Measurements from ENCODE around the gene ZSCAN21.

DNA sequence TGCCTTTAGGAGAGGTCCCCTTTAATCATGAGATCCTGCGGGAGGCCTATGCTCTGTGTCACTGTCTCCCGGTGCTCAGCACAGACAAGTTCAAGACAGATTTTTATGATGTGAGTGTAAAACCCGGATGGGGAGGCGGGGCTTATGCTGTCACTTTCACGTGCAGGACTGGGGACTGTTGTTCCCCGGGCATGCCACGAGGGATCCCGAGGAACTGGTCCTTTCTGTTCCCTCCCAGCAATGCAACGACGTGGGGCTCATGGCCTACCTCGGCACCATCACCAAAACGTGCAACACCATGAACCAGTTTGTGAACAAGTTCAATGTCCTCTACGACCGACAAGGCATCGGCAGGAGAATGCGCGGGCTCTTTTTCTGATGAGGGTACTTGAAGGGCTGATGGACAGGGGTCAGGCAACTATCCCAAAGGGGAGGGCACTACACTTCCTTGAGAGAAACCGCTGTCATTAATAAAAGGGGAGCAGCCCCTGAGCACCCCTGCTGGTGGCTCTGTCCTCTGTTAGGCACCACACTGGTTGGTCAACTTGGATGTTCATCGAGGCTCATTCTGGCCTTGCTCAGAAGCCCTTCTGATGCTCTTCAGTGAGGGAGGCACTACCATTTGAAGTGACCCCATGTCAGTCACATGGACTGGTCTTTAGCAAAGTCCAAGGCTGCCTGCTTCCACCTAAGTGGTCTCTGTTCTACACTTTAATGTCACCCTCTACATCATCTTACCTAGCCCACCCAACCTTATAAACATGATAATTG lies 42.0 kb downstream of the ZSCAN21 start:
- TF ChIP-seq ZBTB7A (IDR thresholded peaks at IDR 0.05; ENCODE audit: low read depth) (no peak), CREB1 (IDR thresholded peaks at IDR 0.05; ENCODE audit: low read depth) (no peak), YY1 (IDR thresholded peaks at IDR 0.05; ENCODE audit: low read depth) (no peak), REST (IDR thresholded peaks at IDR 0.05; ENCODE audit: low read depth) (no peak), EP300 (IDR thresholded peaks at IDR 0.05; ENCODE audit: borderline replicate concordance) (no peak), TAF1 (IDR thresholded peaks at IDR 0.05; ENCODE audit: low read depth) (no peak), TCF12 (IDR thresholded peaks at IDR 0.05; ENCODE audit: low read depth) (no peak), FOXM1 (IDR thresholded peaks at IDR 0.05; ENCODE audit: borderline replicate concordance, low read depth) (no peak), CEBPB (IDR thresholded peaks at IDR 0.05) (no peak)

Measured in Ishikawa (cell line).